GM12892 (cell line): ENCODE results near the gene TENT5A.
"Not testable (repeated sequence)": the region's sequence is repeated elsewhere in the genome, so short reads cannot be mapped to it uniquely, and the experiment has no call there.

Experiments used
- DNase-seq: peaks from one replicate; pipeline ENCODE4 v3.0.0; 2011; ENCODE audit not compliant: insufficient read length
- FAIRE-seq: peaks from 2 replicates; lab custom pipeline; 2011; peaks lifted over from hg19 to GRCh38; lab: Jason Lieb, UNC
- POLR2A ChIP-seq: IDR thresholded peaks from 2 replicates; pipeline ENCODE4 v1.6.1; 2011; ENCODE audit warnings: low read depth, low read length, control low read depth
- POLR2AphosphoS5 ChIP-seq: IDR thresholded peaks from 2 replicates; pipeline ENCODE4 v1.6.1; 2011; ENCODE audit warnings: low read depth, low read length, control low read depth
- TAF1 ChIP-seq: IDR thresholded peaks from 2 replicates; pipeline ENCODE4 v1.6.1; 2011; ENCODE audit warnings: low read depth, mild to moderate bottlenecking, control low read depth, low read length, borderline replicate concordance

Gene TENT5A

GRCh38 chr6:81787313-81788068 is 35.0 kb upstream of the TENT5A start:
- DNase-seq: no peak
- TF ChIP-seq TAF1 (no peak), POLR2A (no peak), POLR2AphosphoS5 (no peak)
- no peak for FAIRE-seq

- no peak for TF ChIP-seq TAF1
- TF ChIP-seq POLR2A: no peak
- TF ChIP-seq POLR2AphosphoS5: no peak
- DNase-seq (no peak), FAIRE-seq (no peak)
These were observed 33.7 kb upstream of the TENT5A start for GRCh38 chr6:81786150-81786549.

- FAIRE-seq (no peak), DNase-seq (no peak)
- no peak for TF ChIP-seq TAF1
- no peak for TF ChIP-seq POLR2A
- no peak for TF ChIP-seq POLR2AphosphoS5
These were observed 32.9 kb upstream of the TENT5A start for GRCh38 chr6:81785377-81785776.

GRCh38 chr6:81783893-81784292 is 31.4 kb upstream of the TENT5A start:
- FAIRE-seq (no peak), DNase-seq (no peak)

GRCh38 chr6:81781624-81782023 is 29.1 kb upstream of the TENT5A start:
- FAIRE-seq (no peak), DNase-seq (no peak)
- no peak for TF ChIP-seq TAF1
- TF ChIP-seq POLR2A: no peak
- TF ChIP-seq POLR2AphosphoS5: no peak

More at GRCh38 chr6:81783893-81784292, 31.4 kb upstream of the TENT5A start:
- TF ChIP-seq TAF1 (no peak), POLR2A (no peak), POLR2AphosphoS5 (no peak)

GRCh38 chr6:81777586-81778268 is 25.2 kb upstream of the TENT5A start:
- FAIRE-seq: no peak
- TF ChIP-seq TAF1 (no peak), POLR2AphosphoS5 (no peak), POLR2A (no peak)
- DNase-seq: no peak

GRCh38 chr6:81776219-81776618 is 23.7 kb upstream of the TENT5A start:
- not testable (repeated sequence) for FAIRE-seq, DNase-seq

GRCh38 chr6:81774542-81774941 is 22.1 kb upstream of the TENT5A start:
- DNase-seq (no peak), FAIRE-seq (no peak)
- TF ChIP-seq POLR2A: no peak
- TF ChIP-seq POLR2AphosphoS5: no peak
- TF ChIP-seq TAF1: no peak

- DNase-seq (no peak), FAIRE-seq (no peak)
- TF ChIP-seq TAF1: no peak
- no peak for TF ChIP-seq POLR2A
- no peak for TF ChIP-seq POLR2AphosphoS5
These were observed 21.4 kb upstream of the TENT5A start for GRCh38 chr6:81773887-81774286.

- FAIRE-seq: peak; percentile 67
- DNase-seq: no peak
- TF ChIP-seq TAF1 (no peak), POLR2A (no peak), POLR2AphosphoS5 (no peak)
These were observed 20.3 kb upstream of the TENT5A start for GRCh38 chr6:81772741-81773140.

- DNase-seq (no peak), FAIRE-seq (no peak)
- TF ChIP-seq TAF1 (no peak), POLR2A (no peak), POLR2AphosphoS5 (no peak)
These were observed 18.6 kb upstream of the TENT5A start for GRCh38 chr6:81771097-81771496.

- FAIRE-seq: no peak
- DNase-seq: no peak
- no peak for TF ChIP-seq TAF1
These were observed 17.9 kb upstream of the TENT5A start for GRCh38 chr6:81770381-81770780.
